HAP-1 (cell line): Measurements from ENCODE around the gene EHBP1L1.
A peak's percentile ranks its signal among the peaks of the same experiment; 100 is the strongest.

ENCODE experiments used
- DNase-seq, 2 experiments: peaks; one replicate each; pipeline ENCODE4 v3.0.0-alpha.2; 2016 to 2020; ENCODE audit warnings: low spot score in 2 of 2
- H3K27me3 ChIP-seq: fragments of 250-450 bp; sonication (Bioruptor Pico); 2 replicates; pipeline ENCODE4 v1.5.1; 2020; ENCODE audit warnings: low read depth, mild to moderate bottlenecking, moderate library complexity
- H3K36me3 ChIP-seq: fragments of 250-450 bp; sonication (Bioruptor Pico); replicated peaks from 2 replicates; pipeline ENCODE4 v1.5.1; 2020; ENCODE audit warnings: mild to moderate bottlenecking
- H3K4me1 ChIP-seq: fragments of 250-450 bp; sonication (Bioruptor Pico); 2 replicates; pipeline ENCODE4 v1.5.1; 2020; ENCODE audit warnings: mild to moderate bottlenecking
- H3K4me3 ChIP-seq: fragments of 250-450 bp; sonication (Bioruptor Pico); 2 replicates; pipeline ENCODE4 v1.5.1; 2020; ENCODE audit warnings: mild to moderate bottlenecking, moderate library complexity
- H3K9me3 ChIP-seq: fragments of 250-450 bp; sonication (Bioruptor Pico); 2 replicates; pipeline ENCODE4 v1.5.1; 2020; ENCODE audit warnings: mild to moderate bottlenecking, moderate library complexity
- in situ Hi-C: fragments of 300-500 bp; cut with MboI; formaldehyde crosslinking; loops from 3 replicates; pipeline ENCODE4 v1.14.3; 2020; ENCODE audit warnings: low sequenced_read_pairs, inconsistent platforms, mixed read lengths

The EHBP1L1 gene

GRCh38 chr11:65539744-65540289 is 36.0 kb upstream of the EHBP1L1 start:
- Histone ChIP-seq H3K9me3 (no peaks in the 10 kb centered on the region), H3K4me3 (peak overlapping the region; percentile 46), H3K36me3 (peaks cover 29% of the 10 kb centered on the region), H3K4me1 (no peaks in the 10 kb centered on the region; the same call in none of the 2 replicates), H3K27me3 (no peaks in the 10 kb centered on the region)
- DNase-seq, result no peak
- in situ Hi-C loops, result no loop called here

GRCh38 chr11:65540290-65541092 is 35.4 kb upstream of the EHBP1L1 start:
- Histone ChIP-seq H3K4me3 (peak overlapping the region; percentile 46), H3K9me3 (no peaks in the 10 kb centered on the region), H3K36me3 (peaks cover 25% of the 10 kb centered on the region), H3K27me3 (no peaks in the 10 kb centered on the region), H3K4me1 (no peaks in the 10 kb centered on the region; the same call in none of the 2 replicates)
- in situ Hi-C loops, result no loop called here
- peak; percentile 83 to 90 for DNase-seq

- no peak for DNase-seq
- Histone ChIP-seq H3K27me3 (no peaks in the 10 kb centered on the region), H3K36me3 (peaks cover 20% of the 10 kb centered on the region), H3K4me3 (peak overlapping the region; percentile 46), H3K4me1 (no peaks in the 10 kb centered on the region; the same call in none of the 2 replicates), H3K9me3 (no peaks in the 10 kb centered on the region)
- in situ Hi-C loops, result no loop called here
Measured at GRCh38 chr11:65541093-65541982, 34.5 kb upstream of the EHBP1L1 start.

DNA sequence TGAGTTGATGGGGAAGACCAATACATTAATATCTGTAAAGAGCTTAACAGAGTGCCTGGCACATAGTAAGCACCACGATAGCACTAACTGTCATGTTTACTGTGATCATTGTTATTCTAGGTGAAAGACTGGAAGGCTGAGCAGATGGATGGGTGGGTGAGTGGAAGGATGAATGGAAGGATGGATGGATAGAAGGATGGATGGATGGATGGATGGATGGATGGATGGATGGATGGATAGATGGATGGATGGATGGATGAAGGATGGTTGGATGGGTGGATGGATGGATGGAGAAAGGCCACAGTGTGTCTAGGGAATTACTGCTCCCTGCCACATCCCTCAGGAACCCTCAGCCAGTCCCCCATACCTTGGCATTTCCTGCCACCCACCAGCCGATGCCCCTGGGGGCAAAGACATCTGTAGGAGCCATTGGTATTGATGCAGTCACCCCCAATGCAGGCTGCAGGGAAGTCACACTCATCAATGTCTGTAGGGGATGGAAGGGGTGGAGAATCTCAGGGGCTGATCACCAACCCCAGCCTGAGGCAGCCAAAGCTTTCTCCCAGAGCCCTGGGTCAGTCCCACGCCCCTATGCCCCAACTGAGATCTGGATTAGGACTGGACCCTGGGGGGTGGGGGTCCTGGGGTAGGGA is 33.0 kb upstream of the EHBP1L1 start:
- Histone ChIP-seq H3K27me3 (no peaks in the 10 kb centered on the region), H3K4me3 (no peak overlapping the region), H3K9me3 (no peaks in the 10 kb centered on the region), H3K36me3 (peaks cover 14% of the 10 kb centered on the region), H3K4me1 (no peaks in the 10 kb centered on the region; the same call in none of the 2 replicates)
- in situ Hi-C loops, result no loop called here
- DNase-seq, result no peak

DNA sequence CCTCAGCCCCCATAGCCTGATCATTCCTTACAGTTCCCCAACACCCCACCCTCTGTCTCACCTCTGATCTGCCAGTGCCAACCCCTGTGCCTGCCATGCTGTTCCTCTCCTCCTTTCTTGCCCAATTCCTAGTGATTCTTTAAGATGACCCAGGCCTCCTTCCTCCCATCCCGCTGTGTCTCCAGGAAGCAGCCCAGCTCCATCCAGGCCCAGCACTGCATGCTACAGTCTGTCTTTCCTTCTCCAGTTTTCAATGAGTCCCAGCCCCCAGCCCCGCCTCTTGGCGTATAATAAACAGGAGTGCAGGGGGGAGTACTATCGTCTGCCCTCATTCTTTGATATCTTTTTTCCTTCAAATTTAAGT is 30.0 kb upstream of the EHBP1L1 start:
- DNase-seq, result no peak
- in situ Hi-C loops, result no loop called here

DNA sequence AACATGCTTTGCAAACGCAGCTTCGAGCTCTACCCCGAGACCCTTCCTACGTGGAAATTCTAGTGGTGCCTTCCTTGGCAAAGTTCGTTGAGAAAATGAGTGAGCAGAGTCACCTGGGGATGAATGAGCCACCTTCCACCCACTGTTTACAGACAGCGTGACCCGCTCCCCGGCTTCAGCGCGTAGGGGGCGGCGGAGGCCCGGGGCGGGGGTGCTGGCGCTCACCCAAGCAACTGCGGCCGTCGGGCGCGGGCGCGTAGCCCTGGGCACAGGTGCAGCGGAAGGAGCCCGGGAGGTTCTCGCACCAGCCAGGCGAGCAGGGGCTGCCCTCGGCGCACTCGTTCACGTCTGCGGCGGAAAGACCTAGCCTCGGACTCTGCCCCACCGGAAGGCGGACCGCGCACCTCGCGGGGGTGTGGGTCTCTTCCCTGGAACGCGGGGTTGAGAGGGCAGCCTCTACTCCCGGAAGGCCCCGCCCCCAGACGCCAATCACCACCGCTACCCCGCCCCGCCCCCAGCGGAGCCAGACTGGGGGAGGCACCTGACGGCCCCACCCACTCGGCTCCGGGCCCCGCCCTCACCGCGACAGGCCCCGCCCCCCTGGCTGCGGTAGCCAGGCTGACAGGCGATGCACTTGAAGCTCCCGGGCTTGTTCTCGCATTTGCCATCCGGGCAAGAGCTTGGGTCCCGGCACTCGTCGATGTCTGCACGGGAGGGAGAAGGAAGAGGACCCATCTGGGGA is 29.5 kb upstream of the EHBP1L1 start:
- peak in 1 of 2 experiments; percentile 55 for DNase-seq

More for the DNA sequence above, 30.0 kb upstream of the EHBP1L1 start:
- no peaks in the 10 kb centered on the region for H3K4me1 ChIP-seq
- no peaks in the 10 kb centered on the region for H3K27me3 ChIP-seq
- H3K36me3 ChIP-seq, result peaks cover 14% of the 10 kb centered on the region
- no peak overlapping the region for H3K4me3 ChIP-seq
- H3K9me3 ChIP-seq, result no peaks in the 10 kb centered on the region

GRCh38 chr11:65547446-65548125 is 28.3 kb upstream of the EHBP1L1 start:
- Histone ChIP-seq H3K4me3 (no peak overlapping the region), H3K9me3 (no peaks in the 10 kb centered on the region), H3K36me3 (peaks cover 9% of the 10 kb centered on the region)

More for the DNA sequence above, 29.5 kb upstream of the EHBP1L1 start:
- H3K27me3 ChIP-seq, result no peaks in the 10 kb centered on the region
- in situ Hi-C loops, result no loop called here
- no peak overlapping the region for H3K4me3 ChIP-seq
- H3K4me1 ChIP-seq, result no peaks in the 10 kb centered on the region
- peaks cover 13% of the 10 kb centered on the region for H3K36me3 ChIP-seq
- no peaks in the 10 kb centered on the region for H3K9me3 ChIP-seq

DNA sequence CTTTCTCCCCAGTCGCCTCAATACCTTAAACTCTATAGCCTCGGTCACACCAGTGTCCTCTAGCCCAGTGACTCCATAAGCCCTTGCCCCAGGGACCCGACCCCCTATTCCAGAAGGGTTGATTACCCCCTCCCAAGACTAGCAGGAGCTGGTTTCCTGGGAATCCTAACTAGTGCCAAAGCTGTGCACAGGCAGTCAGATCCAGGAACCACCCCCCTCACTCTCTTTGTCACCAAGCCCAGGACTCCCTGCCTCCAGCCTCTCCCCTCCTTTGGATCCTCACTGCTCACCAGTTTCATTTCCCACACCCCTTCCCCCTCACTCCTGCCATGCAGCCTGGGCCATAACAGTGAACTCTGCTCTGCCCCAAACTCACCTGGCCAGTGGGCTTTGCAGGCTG is 27.5 kb upstream of the EHBP1L1 start:
- Histone ChIP-seq H3K27me3 (no peaks in the 10 kb centered on the region), H3K9me3 (no peaks in the 10 kb centered on the region), H3K36me3 (peaks cover 9% of the 10 kb centered on the region), H3K4me1 (no peaks in the 10 kb centered on the region), H3K4me3 (no peak overlapping the region)
- in situ Hi-C loops, result no loop called here
- DNase-seq, result no peak

More at GRCh38 chr11:65547446-65548125, 28.3 kb upstream of the EHBP1L1 start:
- no peak for DNase-seq
- in situ Hi-C loops, result no loop called here
- no peaks in the 10 kb centered on the region for H3K27me3 ChIP-seq
- H3K4me1 ChIP-seq, result no peaks in the 10 kb centered on the region

GRCh38 chr11:65549096-65549495 is 26.8 kb upstream of the EHBP1L1 start:
- H3K4me1 ChIP-seq, result no peaks in the 10 kb centered on the region

GRCh38 chr11:65551572-65552387 is 24.1 kb upstream of the EHBP1L1 start:
- H3K9me3 ChIP-seq, result no peaks in the 10 kb centered on the region
- H3K36me3 ChIP-seq, result peaks cover 9% of the 10 kb centered on the region
- H3K27me3 ChIP-seq, result no peaks in the 10 kb centered on the region
- H3K4me3 ChIP-seq, result no peak overlapping the region
- DNase-seq, result peak in 1 of 2 experiments; percentile 80
- in situ Hi-C loops, result no loop called here
- 0 out of 2 replicates have a peak, but pooled peaks cover 4% of the 10 kb centered on the region for H3K4me1 ChIP-seq

More at GRCh38 chr11:65549096-65549495, 26.8 kb upstream of the EHBP1L1 start:
- DNase-seq, result no peak
- H3K9me3 ChIP-seq, result no peaks in the 10 kb centered on the region
- H3K27me3 ChIP-seq, result no peaks in the 10 kb centered on the region
- in situ Hi-C loops, result no loop called here
- H3K36me3 ChIP-seq, result peaks cover 9% of the 10 kb centered on the region
- H3K4me3 ChIP-seq, result no peak overlapping the region

- H3K9me3 ChIP-seq, result no peaks in the 10 kb centered on the region
- H3K4me3 ChIP-seq, result no peak overlapping the region
- in situ Hi-C loops, result no loop called here
- H3K27me3 ChIP-seq, result no peaks in the 10 kb centered on the region
- peaks cover 9% of the 10 kb centered on the region for H3K36me3 ChIP-seq
- DNase-seq, result no peak
- peaks cover 9% of the 10 kb centered on the region; the same call in 1 of the 2 replicates for H3K4me1 ChIP-seq
Measured at GRCh38 chr11:65552388-65552951, 23.4 kb upstream of the EHBP1L1 start.
